Measurements from ENCODE around the gene GNAS. TPM values are rescaled to one million over a fixed set of nuclear protein-coding genes. Genes with fewer than 3 reads are reported as not detected.

The GNAS gene
- total RNA-seq, 6 experiments from 2014 or later = 254 to 400 (median 287) TPM

- H3K9me3 ChIP-seq = no peaks in the 10 kb centered on the region
- ATAC-seq (no peak), DNase-seq (no peak)
- H3K27me3 ChIP-seq = no peaks in the 10 kb centered on the region
- no peak overlapping the region for H3K27ac ChIP-seq
- intact Hi-C loops (cut with DNase I) = no loop called here
- no peak overlapping the region for H3K4me3 ChIP-seq
- TF ChIP-seq CTCF (IDR thresholded peaks at IDR 0.05) (no peak), POLR2A (IDR thresholded peaks at IDR 0.05) (no peak)
- WGBS (ENCODE audit: insufficient coverage, low coverage, low lambda C conversion rate, missing lambda C conversion rate) = 53% methylated on average over 5 of the region's 6 CpGs
- H3K4me1 ChIP-seq = no peaks in the 10 kb centered on the region
- H3K36me3 ChIP-seq = no peaks in the 10 kb centered on the region
These were observed 69.0 kb downstream of the GNAS start for GRCh38 chr20:58921564-58921963.

DNA sequence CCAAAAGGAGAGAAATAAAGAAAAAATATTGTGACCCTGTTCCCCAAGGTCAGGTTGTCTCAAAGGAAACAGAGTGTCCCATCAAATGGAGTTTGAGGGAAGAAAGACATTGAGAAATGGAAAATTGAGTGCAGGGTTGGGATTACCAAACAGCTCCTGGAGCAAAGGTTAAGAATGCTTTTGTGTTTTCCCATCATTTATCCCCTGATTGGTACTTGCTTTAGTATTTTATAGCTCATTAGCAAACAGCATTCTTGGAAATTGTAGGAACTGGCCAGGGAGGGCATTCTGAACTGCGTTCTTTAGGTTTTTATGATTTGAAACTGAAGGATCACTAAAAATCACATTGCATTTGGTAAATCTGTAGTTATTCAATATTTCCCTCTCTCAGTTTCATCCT, 69.5 kb downstream of the GNAS start:
- no peak for ATAC-seq
- intact Hi-C loops (cut with DNase I) = no loop called here

GRCh38 chr20:58923117-58923712, 70.7 kb downstream of the GNAS start:
- DNase-seq = no peak
- Histone ChIP-seq H3K36me3 (no peaks in the 10 kb centered on the region), H3K27ac (no peak overlapping the region), H3K4me1 (no peaks in the 10 kb centered on the region), H3K27me3 (no peaks in the 10 kb centered on the region), H3K4me3 (no peak overlapping the region), H3K9me3 (no peaks in the 10 kb centered on the region)
- WGBS (ENCODE audit: insufficient coverage, low coverage, low lambda C conversion rate, missing lambda C conversion rate) = 67% methylated on average over 8 of the region's 8 CpGs
- no peak for ATAC-seq
- intact Hi-C loops (cut with DNase I) = no loop called here
- TF ChIP-seq CTCF (IDR thresholded peaks at IDR 0.05) (no peak), POLR2A (IDR thresholded peaks at IDR 0.05) (no peak)

More for the DNA sequence above, 69.5 kb downstream of the GNAS start:
- Histone ChIP-seq H3K9me3 (no peaks in the 10 kb centered on the region), H3K27me3 (no peaks in the 10 kb centered on the region), H3K27ac (no peak overlapping the region), H3K4me3 (no peak overlapping the region), H3K4me1 (no peaks in the 10 kb centered on the region), H3K36me3 (no peaks in the 10 kb centered on the region)
- TF ChIP-seq CTCF (IDR thresholded peaks at IDR 0.05) (no peak), POLR2A (IDR thresholded peaks at IDR 0.05) (no peak)
- no peak for DNase-seq
- WGBS (ENCODE audit: insufficient coverage, low coverage, low lambda C conversion rate, missing lambda C conversion rate) = 88% methylated on average over 1 of the region's 1 CpG

- TF ChIP-seq POLR2A (IDR thresholded peaks at IDR 0.05) = no peak
- TF ChIP-seq CTCF (IDR thresholded peaks at IDR 0.05) = no peak
- Histone ChIP-seq H3K4me3 (no peak overlapping the region), H3K27me3 (no peaks in the 10 kb centered on the region), H3K36me3 (no peaks in the 10 kb centered on the region), H3K27ac (no peak overlapping the region), H3K4me1 (no peaks in the 10 kb centered on the region), H3K9me3 (no peaks in the 10 kb centered on the region)
- DNase-seq (no peak), ATAC-seq (no peak)
- WGBS (ENCODE audit: insufficient coverage, low coverage, low lambda C conversion rate, missing lambda C conversion rate) = 93% methylated on average over 8 of the region's 10 CpGs
- intact Hi-C loops (cut with DNase I) = no loop called here
These were observed 74.4 kb downstream of the GNAS start for GRCh38 chr20:58926802-58927489.

Measured in right lobe of liver (tissue), 6 donors.